Measurements from ENCODE around the gene DEXI. TPM values are rescaled to one million over a fixed set of nuclear protein-coding genes. Genes with fewer than 3 reads are reported as not detected.

Gene DEXI
- total RNA-seq, 1 donor from 2014 or later: 94.2 TPM

DNA sequence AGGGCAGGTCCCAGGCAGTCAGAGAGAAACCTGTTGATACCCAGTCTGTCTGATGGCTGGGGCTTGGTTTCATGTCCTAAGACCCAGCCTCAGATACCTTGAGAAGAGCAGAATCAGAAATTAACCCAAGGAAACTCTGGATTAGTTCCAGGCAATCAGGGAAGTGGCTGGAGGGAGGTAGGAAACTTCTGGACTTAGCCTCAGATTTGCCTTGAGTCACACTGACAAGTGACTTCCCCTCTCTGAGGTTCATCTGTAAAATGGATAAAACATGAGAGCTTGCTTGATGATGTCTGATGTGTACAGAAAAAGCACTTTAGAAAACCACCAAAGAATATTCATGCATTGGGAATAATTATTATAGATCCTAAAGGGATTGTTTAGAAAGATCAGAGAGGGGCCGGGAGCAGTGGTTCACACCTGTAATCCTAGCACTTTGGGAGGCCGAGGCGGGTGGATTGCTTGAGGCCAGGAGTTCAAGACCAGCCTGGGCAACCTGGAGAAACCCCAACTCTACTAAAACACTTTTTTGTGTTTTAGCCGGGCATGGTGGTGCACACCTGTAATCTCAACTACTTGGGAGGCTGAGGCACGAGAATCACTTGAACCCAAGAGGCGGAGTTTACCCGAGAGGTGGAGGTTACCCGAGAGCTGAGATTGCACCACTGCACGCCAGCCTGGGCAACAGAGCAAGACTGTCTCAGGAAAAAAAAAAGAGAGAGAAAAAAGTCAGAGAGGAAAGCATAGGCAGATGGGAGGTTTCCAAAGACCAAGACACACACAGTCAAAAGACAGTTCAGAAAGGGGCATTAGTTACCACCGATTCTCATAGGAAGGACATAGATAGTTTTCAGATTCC lies 61.4 kb downstream of the DEXI start:
- Histone ChIP-seq H3K4me1 (peaks cover 0 to 8% of the 10 kb centered on the region in 2 donors), H3K36me3 (no peaks in the 10 kb centered on the region), H3K27ac (peak overlapping the region in 1 of 2 donors; percentile 19), H3K27me3 (no peaks in the 10 kb centered on the region), H3K4me3 (no peak overlapping the region), H3K9me3 (no peaks in the 10 kb centered on the region)
- TF ChIP-seq, protein P1, sequence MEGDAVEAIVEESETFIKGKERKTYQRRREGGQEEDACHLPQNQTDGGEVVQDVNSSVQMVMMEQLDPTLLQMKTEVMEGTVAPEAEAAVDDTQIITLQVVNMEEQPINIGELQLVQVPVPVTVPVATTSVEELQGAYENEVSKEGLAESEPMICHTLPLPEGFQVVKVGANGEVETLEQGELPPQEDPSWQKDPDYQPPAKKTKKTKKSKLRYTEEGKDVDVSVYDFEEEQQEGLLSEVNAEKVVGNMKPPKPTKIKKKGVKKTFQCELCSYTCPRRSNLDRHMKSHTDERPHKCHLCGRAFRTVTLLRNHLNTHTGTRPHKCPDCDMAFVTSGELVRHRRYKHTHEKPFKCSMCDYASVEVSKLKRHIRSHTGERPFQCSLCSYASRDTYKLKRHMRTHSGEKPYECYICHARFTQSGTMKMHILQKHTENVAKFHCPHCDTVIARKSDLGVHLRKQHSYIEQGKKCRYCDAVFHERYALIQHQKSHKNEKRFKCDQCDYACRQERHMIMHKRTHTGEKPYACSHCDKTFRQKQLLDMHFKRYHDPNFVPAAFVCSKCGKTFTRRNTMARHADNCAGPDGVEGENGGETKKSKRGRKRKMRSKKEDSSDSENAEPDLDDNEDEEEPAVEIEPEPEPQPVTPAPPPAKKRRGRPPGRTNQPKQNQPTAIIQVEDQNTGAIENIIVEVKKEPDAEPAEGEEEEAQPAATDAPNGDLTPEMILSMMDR (IDR thresholded peaks at IDR 0.05): no peak
- DNase-seq (ENCODE audit: low spot score in 2 of 2): no peak
- intact Hi-C loops (cut with DNase I): no loop called here

DNA sequence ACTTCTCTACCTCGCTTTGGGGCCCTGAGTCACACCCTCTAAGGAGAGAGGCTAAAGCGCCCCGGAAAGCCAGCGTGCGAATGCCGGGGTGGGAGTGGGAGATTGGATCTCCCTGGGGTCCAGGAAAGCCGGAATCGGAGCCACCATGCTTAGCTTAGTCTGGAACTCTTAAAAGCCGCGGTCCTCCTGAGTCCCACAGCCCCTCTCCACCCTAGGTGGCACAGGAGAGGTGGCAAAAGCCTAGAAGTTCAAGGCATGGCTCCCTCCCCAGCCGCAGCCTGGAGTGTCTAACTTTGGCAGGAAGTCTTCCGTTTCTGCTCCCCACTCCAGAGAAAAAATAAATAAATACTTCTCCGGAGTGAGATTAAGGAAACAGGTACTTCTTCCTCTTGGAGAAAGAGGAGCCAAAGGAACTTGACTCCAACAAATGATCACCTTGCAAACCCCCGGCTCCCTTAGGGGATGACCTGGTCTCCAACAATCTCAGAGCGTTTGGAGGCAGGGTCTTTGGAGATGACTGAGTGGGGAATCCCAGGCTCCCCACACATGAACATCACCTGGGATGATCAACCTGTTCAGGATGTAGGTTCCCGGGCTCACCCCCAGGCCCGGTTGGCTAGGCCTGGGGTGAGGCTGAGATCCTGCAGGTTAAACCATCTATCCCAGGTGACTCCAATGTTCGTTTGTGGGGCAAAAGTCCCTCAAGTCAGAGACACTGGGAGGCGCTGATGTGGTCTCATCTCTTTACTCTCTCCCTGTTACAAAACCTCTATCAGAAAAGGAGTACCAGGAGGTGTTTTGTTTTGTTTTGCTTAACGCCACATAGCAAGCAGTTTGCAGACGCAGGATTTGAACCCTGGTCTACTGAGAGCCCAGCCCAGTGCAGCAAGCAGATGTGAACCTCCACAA lies 62.3 kb downstream of the DEXI start:
- DNase-seq (ENCODE audit: low spot score in 2 of 2): no peak
- no peaks in the 10 kb centered on the region for H3K36me3 ChIP-seq
- H3K27ac ChIP-seq: peak overlapping the region in 1 of 2 donors; percentile 19
- no peaks in the 10 kb centered on the region for H3K27me3 ChIP-seq
- peak overlapping the region; percentile 62 to 82 for H3K4me3 ChIP-seq
- H3K9me3 ChIP-seq: no peaks in the 10 kb centered on the region
- peaks cover 0 to 8% of the 10 kb centered on the region in 2 donors for H3K4me1 ChIP-seq
- intact Hi-C loops (cut with DNase I): no loop called here
- TF ChIP-seq, protein P1 (IDR thresholded peaks at IDR 0.05): no peak

Other genes with a start within 250 kb of the DEXI start
- gene TEKT5, start 247.5 kb downstream of the DEXI start, total RNA-seq: not detected
- gene NUBP1, start 198.6 kb downstream of the DEXI start, total RNA-seq: 13.3 TPM
- not detected for gene TVP23A, start 123.7 kb downstream of the DEXI start, total RNA-seq
- 19.4 TPM for gene CIITA, start 65.3 kb downstream of the DEXI start, total RNA-seq
- 16.2 TPM for gene CLEC16A, start 2.1 kb upstream of the DEXI start, total RNA-seq